ENCODE measurements around the gene NEMP1.
"Not testable (repeated sequence)": the region's sequence is repeated elsewhere in the genome, so short reads cannot be mapped to it uniquely, and the experiment has no call there.

NEMP1 gene

GRCh38 chr12:57053146-57053545, 25.4 kb downstream of the NEMP1 start:
- not testable (repeated sequence) for DNase-seq

- no peak for DNase-seq
Observed at GRCh38 chr12:57051011-57051410, 27.6 kb downstream of the NEMP1 start.

- DNase-seq: no peak
Observed at GRCh38 chr12:57049890-57050289, 28.7 kb downstream of the NEMP1 start, which contains the start of gene MYO1A. Gene MYO1A (minus strand): TSS chr12:57050129. CDS start chr12:57048323, 1,806 bp downstream.

- DNase-seq: no peak
Observed at GRCh38 chr12:57049119-57049446, 29.5 kb downstream of the NEMP1 start.

GRCh38 chr12:57048423-57049118, 30.0 kb downstream of the NEMP1 start:
- no peak for DNase-seq

- no peak for DNase-seq
Observed at GRCh38 chr12:57047981-57048380, 30.6 kb downstream of the NEMP1 start.

GRCh38 chr12:57046947-57047890, 31.4 kb downstream of the NEMP1 start:
- DNase-seq: no peak

- no peak for DNase-seq
Observed at GRCh38 chr12:57046086-57046791, 32.4 kb downstream of the NEMP1 start.

GRCh38 chr12:57044889-57045288, 33.7 kb downstream of the NEMP1 start:
- no peak for DNase-seq

GRCh38 chr12:57044468-57044867, 34.1 kb downstream of the NEMP1 start:
- no peak for DNase-seq

GRCh38 chr12:57042695-57043094, 35.9 kb downstream of the NEMP1 start:
- no peak for DNase-seq

- DNase-seq: no peak
Observed at GRCh38 chr12:57040750-57041149, 37.8 kb downstream of the NEMP1 start.

GRCh38 chr12:57040211-57040610, 38.4 kb downstream of the NEMP1 start:
- no peak for DNase-seq

- no peak for DNase-seq
Observed at GRCh38 chr12:57039016-57039798, 39.4 kb downstream of the NEMP1 start.

- no peak for DNase-seq
Observed at GRCh38 chr12:57037264-57037663, 41.3 kb downstream of the NEMP1 start.

- DNase-seq: no peak
Observed at GRCh38 chr12:57033431-57033830, 45.2 kb downstream of the NEMP1 start.

GRCh38 chr12:57031789-57032188, 46.8 kb downstream of the NEMP1 start:
- DNase-seq: no peak

GRCh38 chr12:57031138-57031725, 47.4 kb downstream of the NEMP1 start:
- no peak for DNase-seq

- DNase-seq: no peak
Observed at GRCh38 chr12:57029457-57029856, 49.1 kb downstream of the NEMP1 start.

GRCh38 chr12:57027805-57028153, 50.8 kb downstream of the NEMP1 start:
- DNase-seq: no peak

- no peak for DNase-seq
Observed at GRCh38 chr12:57027011-57027804, 51.4 kb downstream of the NEMP1 start.

Data from activated effector memory CD4-positive, alpha-beta T cell treated with anti-CD3 and anti-CD28 coated beads, Interleukin-2, amount 50 U/mL, for 16 hours (primary cell).